Measurements from ENCODE around the gene CDKN2AIPNL. TPM values are rescaled to one million over a fixed set of nuclear protein-coding genes. Genes with fewer than 3 reads are reported as not detected.

Gene CDKN2AIPNL
- total and polyA plus RNA-seq, 2 donors (not counting 3 experiments of a cell fraction or from before 2014, with no cell fraction given): 22.2 to 36.5 TPM

DNA sequence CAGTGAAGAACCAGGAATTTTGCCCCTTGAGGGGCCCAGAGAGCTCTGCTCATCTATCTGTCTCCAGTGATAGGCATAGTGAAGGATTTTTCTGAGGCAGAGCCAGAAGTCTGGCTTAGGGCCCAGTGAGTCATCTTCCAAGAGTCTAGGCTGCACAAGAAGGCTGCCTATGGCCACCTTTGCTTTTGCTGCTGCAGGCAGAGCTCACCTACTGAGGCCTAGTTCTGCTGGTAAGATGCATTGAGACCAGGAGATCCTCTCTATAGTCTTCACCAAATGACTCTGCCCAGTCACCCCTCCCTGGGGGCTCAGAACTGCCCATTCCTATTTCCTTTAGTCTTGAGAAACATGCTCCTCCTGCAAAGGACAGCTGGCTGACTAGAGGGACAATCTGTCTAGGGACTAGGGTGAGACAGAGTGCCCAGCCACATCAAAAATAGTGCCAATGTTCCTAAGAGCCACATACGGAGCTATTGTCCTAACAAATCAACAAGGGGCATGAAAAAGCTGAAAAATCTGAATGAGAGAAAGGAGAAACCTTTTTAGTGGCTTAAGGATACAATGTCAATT, 40.3 kb upstream of the CDKN2AIPNL start:
- Histone ChIP-seq H2AFZ (ENCODE audit: low read depth, low read length) (no peak overlapping the region), H3K4me1 (ENCODE audit: control insufficient read depth, extremely low read depth, insufficient read depth, low read length) (no peaks in the 10 kb centered on the region), H3K27ac (ENCODE audit: insufficient read depth, low read depth, low read length) (no peak overlapping the region), H3K4me2 (ENCODE audit: insufficient read depth, low read length) (no peak overlapping the region), H3K9me1 (replicated peaks; ENCODE audit: control insufficient read depth, extremely low read depth, insufficient read depth, low read length) (no peaks in the 10 kb centered on the region), H3K4me3 (replicated peaks in 1 of 3; ENCODE audit: insufficient read depth in 1 of 3, low read depth in 1 of 3, low read length in 3 of 3) (no peak overlapping the region), H3K9me3 (replicated peaks; ENCODE audit: control insufficient read depth, insufficient read depth, low read length) (no peaks in the 10 kb centered on the region), H3K9ac (replicated peaks; ENCODE audit: extremely low read depth, insufficient read depth, low read length) (no peak overlapping the region), H3K79me2 (ENCODE audit: control insufficient read depth, insufficient read depth, low read length) (no peaks in the 10 kb centered on the region), H3K27me3 (ENCODE audit: control insufficient read depth in 2 of 2, insufficient read depth in 2 of 2, low read length in 2 of 2) (no peaks in the 10 kb centered on the region), H4K20me1 (replicated peaks; ENCODE audit: control insufficient read depth, extremely low read depth, insufficient read depth, low read length) (no peaks in the 10 kb centered on the region), H3K36me3 (ENCODE audit: control insufficient read depth in 2 of 2, extremely low read depth in 1 of 2, insufficient read depth in 2 of 2, low read length in 2 of 2) (no peaks in the 10 kb centered on the region)
- FAIRE-seq (peak; percentile 93), DNase-seq (ENCODE audit: low read depth, low spot score) (peak; percentile 70)
- intact Hi-C loops (cut with micrococcal nuclease): no loop called here
- TF ChIP-seq FOS (IDR thresholded peaks at IDR 0.05; ENCODE audit: borderline replicate concordance, insufficient read depth, low read length): peak; percentile 68
- no peak for TF ChIP-seq EZH2 (IDR thresholded peaks at IDR 0.05; ENCODE audit: borderline replicate concordance, low read depth, low read length, severe bottlenecking)
- TF ChIP-seq POLR2AphosphoS5 (IDR thresholded peaks at IDR 0.05; ENCODE audit: insufficient read depth, low read depth, low read length): no peak
- TF ChIP-seq GATA2 (IDR thresholded peaks at IDR 0.05; ENCODE audit: insufficient read depth, insufficient read length, low read depth, low read length): no peak
- no peak for TF ChIP-seq POLR2A (IDR thresholded peaks at IDR 0.05; ENCODE audit: low read depth, low read length)
- POLR2A ChIA-PET: no interaction called here
- BruUV-seq (replicated peaks): no TSS peak
- dilution Hi-C loops (cut with MboI; ENCODE audit: extremely low pct_ligation_motif_present, low sequenced_read_pairs): no loop called here
- CTCF ChIA-PET: interaction anchor here (0.7 to 1.3 kb wide), 8 partner anchors 9 to 135 kb away, joined by 3 to 10 read pairs (median 3); partner anchors contain the start of gene CDKN2AIPNL

DNA sequence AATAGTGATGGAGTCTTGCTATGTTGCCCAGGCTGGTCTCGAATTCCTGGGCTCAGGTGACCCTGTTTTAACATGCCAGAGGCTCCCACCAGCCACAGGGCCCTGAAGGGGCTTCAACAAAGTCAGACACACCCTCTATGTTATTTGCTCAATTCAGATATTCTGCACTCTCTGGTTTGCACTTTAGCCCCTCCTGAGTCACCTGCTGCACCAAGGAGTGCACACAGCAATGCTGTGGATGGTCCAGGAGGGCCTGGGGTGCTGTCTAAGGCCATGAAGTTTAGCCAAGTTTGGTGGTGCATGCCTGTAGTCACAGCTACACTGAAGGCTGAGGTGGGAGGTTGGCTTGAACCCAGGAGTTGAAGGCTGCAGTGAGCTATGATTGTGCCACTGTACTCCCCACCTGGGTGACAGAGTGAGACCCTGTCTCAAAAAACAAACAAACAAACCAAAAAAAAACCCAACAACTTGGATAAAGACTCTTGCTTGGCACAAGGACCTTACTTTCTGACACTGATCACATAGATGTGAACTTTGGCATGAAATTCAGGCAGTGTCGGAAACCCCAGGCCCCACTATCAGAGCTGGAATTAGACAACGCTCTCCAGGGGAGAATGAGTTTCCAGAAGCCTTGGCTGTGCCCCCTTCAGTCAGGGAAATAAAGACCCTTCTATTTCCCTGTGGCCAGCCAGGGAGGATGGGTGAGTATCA, 39.7 kb upstream of the CDKN2AIPNL start:
- CTCF ChIA-PET: interaction anchor here (0.7 to 1.3 kb wide), 8 partner anchors 9 to 136 kb away, joined by 3 to 10 read pairs (median 3); partner anchors contain the start of gene CDKN2AIPNL
- FAIRE-seq (no peak), DNase-seq (ENCODE audit: low read depth, low spot score) (no peak)
- Histone ChIP-seq H3K9me3 (replicated peaks; ENCODE audit: control insufficient read depth, insufficient read depth, low read length) (no peaks in the 10 kb centered on the region), H3K27me3 (ENCODE audit: control insufficient read depth in 2 of 2, insufficient read depth in 2 of 2, low read length in 2 of 2) (no peaks in the 10 kb centered on the region), H4K20me1 (replicated peaks; ENCODE audit: control insufficient read depth, extremely low read depth, insufficient read depth, low read length) (no peaks in the 10 kb centered on the region), H3K9ac (replicated peaks; ENCODE audit: extremely low read depth, insufficient read depth, low read length) (no peak overlapping the region), H2AFZ (ENCODE audit: low read depth, low read length) (no peak overlapping the region), H3K36me3 (ENCODE audit: control insufficient read depth in 2 of 2, extremely low read depth in 1 of 2, insufficient read depth in 2 of 2, low read length in 2 of 2) (no peaks in the 10 kb centered on the region), H3K4me3 (replicated peaks in 1 of 3; ENCODE audit: insufficient read depth in 1 of 3, low read depth in 1 of 3, low read length in 3 of 3) (no peak overlapping the region), H3K4me1 (ENCODE audit: control insufficient read depth, extremely low read depth, insufficient read depth, low read length) (no peaks in the 10 kb centered on the region), H3K79me2 (ENCODE audit: control insufficient read depth, insufficient read depth, low read length) (no peaks in the 10 kb centered on the region), H3K9me1 (replicated peaks; ENCODE audit: control insufficient read depth, extremely low read depth, insufficient read depth, low read length) (no peaks in the 10 kb centered on the region), H3K4me2 (ENCODE audit: insufficient read depth, low read length) (no peak overlapping the region), H3K27ac (ENCODE audit: insufficient read depth, low read depth, low read length) (no peak overlapping the region)
- dilution Hi-C loops (cut with MboI; ENCODE audit: extremely low pct_ligation_motif_present, low sequenced_read_pairs): no loop called here
- no TSS peak for BruUV-seq (replicated peaks)
- intact Hi-C loops (cut with micrococcal nuclease): no loop called here
- POLR2A ChIA-PET: no interaction called here
- TF ChIP-seq GATA2 (IDR thresholded peaks at IDR 0.05; ENCODE audit: insufficient read depth, insufficient read length, low read depth, low read length) (no peak), POLR2A (IDR thresholded peaks at IDR 0.05; ENCODE audit: low read depth, low read length) (no peak), EZH2 (IDR thresholded peaks at IDR 0.05; ENCODE audit: borderline replicate concordance, low read depth, low read length, severe bottlenecking) (no peak)

All from endothelial cell of umbilical vein (primary cell).